GM12878 (cell line): Measurements from ENCODE around the gene SEPHS2. TPM values are rescaled to one million over a fixed set of nuclear protein-coding genes. Genes with fewer than 3 reads are reported as not detected.

ENCODE experiments used
- CHD2 ChIP-seq: IDR thresholded peaks from 2 replicates; pipeline ENCODE4 v1.6.1; 2011; ENCODE audit warnings: low read depth, low read length, improper control_type of control experiment, borderline replicate concordance
- KAT2A ChIP-seq: conservative IDR thresholded peaks from 2 replicates; pipeline ENCODE4 v1.6.1; 2011; ENCODE audit warnings: low read depth, low read length; ENCODE audit not compliant: control insufficient read depth
- MEF2A ChIP-seq: IDR thresholded peaks from 2 replicates; pipeline ENCODE4 v1.6.1; 2011; ENCODE audit warnings: low read depth, mild to moderate bottlenecking, low read length, moderate library complexity; ENCODE audit not compliant: insufficient read depth
- MXI1 ChIP-seq: fragments of 150-350 bp; IDR thresholded peaks from 2 replicates; pipeline ENCODE4 v1.6.1; 2011; ENCODE audit warnings: low read depth, mild to moderate bottlenecking, inconsistent platforms, low read length, improper control_type of control experiment
- TAF1 ChIP-seq: IDR thresholded peaks from 2 replicates; pipeline ENCODE4 v1.6.1; 2011; ENCODE audit warnings: mild to moderate bottlenecking, low read depth, low read length, borderline replicate concordance
- YBX1 ChIP-seq: fragments of 450-650 bp; IDR thresholded peaks from 2 replicates; pipeline ENCODE4 v1.6.1; 2016; ENCODE audit warnings: antibody characterized with exemption
- ZNF384 ChIP-seq: IDR thresholded peaks from 2 replicates; pipeline ENCODE4 v1.6.1; 2012; ENCODE audit warnings: low read depth, mild to moderate bottlenecking, low read length, improper control_type of control experiment, borderline replicate concordance
- ZSCAN29 ChIP-seq: fragments of 450-650 bp; IDR thresholded peaks from 2 replicates; pipeline ENCODE4 v1.6.1; 2017; ENCODE audit warnings: mild to moderate bottlenecking, moderate library complexity
- polyA plus RNA-seq, 11 experiments: library from polyadenylated mRNA; depleted of rRNA in 4 of 11; unstranded in 6 of 11; stranded (reverse) in 5 of 11; fragments of >200 nt; fragmentation: Nextera tagmentation in 4 of 11; fragmentation: Illumina TruSeq in 1 of 11; extraction: Ambion mirVana in 4 of 11; extraction: Trizol in 1 of 11; gene quantifications; 1 replicate in 1 of 11; 2 replicates in 10 of 11; pipeline versions ENCODE4 v1.2.1 to v1.2.3, GENCODE V29; 2011 to 2016; ENCODE audit warnings: inconsistent platforms in 2 of 11, missing spikeins in 2 of 11, low read depth in 1 of 11
- total RNA-seq, 4 experiments: library from RNA; depleted of rRNA in 3 of 4; stranded (reverse); fragments of >200 nt in 3 of 4; fragmentation: Illumina TruSeq in 1 of 4; extraction: Trizol in 1 of 4; gene quantifications; 2 replicates each; pipeline versions ENCODE4 v1.2.1 to v1.2.3, GENCODE V29; 2013 to 2021
- TF ChIP-seq, protein P1 (sequence below): fragments of 450-650 bp; IDR thresholded peaks from 2 replicates; pipeline ENCODE4 v1.6.1; 2017; ENCODE audit warnings: mild to moderate bottlenecking, moderate library complexity
- TF ChIP-seq, protein P2 (sequence below): fragments of 150-350 bp; IDR thresholded peaks from 2 replicates; pipeline ENCODE4 v1.6.1; 2014; ENCODE audit warnings: mild to moderate bottlenecking, low read depth, low read length
- TF ChIP-seq, protein P3 (sequence below): IDR thresholded peaks from 2 replicates; pipeline ENCODE4 v1.6.1; 2012; ENCODE audit warnings: low read depth, low read length, improper control_type of control experiment
- TF ChIP-seq, protein P4 (sequence below): fragments of 450-650 bp; IDR thresholded peaks from 2 replicates; pipeline ENCODE4 v1.6.1; 2017; ENCODE audit warnings: mild to moderate bottlenecking, moderate library complexity
- TF ChIP-seq, protein P5 (sequence below): fragments of 450-650 bp; formaldehyde crosslinking; IDR thresholded peaks from 2 replicates; pipeline ENCODE4 v1.4.0; 2022; ENCODE audit warnings: mild to moderate bottlenecking, moderate library complexity

SEPHS2 gene
- total and polyA plus RNA-seq, 10 of the 15 experiments (the other 5 are each of a cell fraction or from before 2014, with no cell fraction given): 21.6 to 99.8 (median 72.9) TPM

DNA sequence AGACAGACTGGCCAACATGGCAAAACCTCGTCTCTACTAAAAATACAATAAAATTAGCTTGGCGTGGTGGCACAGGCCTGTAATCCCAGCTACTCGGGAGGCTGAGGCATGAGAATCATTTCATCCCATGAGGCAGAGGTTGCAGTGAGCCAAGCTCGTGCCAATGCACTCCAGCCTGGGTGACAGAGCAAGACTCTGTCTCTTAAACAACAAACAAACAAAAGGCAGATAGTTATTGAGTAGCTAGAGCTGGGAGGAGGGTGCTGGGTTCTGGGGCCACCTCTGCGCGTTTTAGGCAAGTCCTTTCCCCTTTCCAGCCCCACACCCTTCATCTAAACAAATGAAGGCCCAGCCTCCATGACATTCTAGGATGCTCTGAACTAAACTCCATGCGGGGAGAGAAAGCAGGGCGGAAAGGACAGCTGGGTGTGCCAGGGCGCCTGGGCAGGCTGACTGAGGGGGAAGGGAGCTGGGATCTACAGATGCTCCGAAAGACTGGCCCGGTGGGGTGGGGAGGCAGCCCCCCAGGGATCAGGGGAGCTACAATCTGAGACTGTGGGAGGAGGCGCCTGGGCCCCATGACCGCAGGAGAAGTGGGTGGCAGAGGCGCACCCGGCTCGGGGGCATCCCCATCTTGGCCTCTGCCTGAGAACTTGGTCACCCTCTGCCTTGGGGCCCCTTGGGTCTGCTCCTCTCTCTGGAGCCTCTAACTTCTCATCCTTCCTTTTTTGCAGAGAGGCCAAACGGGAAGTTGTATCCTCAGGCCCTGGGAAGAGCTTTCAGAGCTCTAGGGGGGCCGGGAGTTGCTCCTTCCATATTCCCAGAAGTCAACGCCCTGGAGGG, 27.8 kb upstream of the SEPHS2 start (continued):
- TF ChIP-seq, protein P1, sequence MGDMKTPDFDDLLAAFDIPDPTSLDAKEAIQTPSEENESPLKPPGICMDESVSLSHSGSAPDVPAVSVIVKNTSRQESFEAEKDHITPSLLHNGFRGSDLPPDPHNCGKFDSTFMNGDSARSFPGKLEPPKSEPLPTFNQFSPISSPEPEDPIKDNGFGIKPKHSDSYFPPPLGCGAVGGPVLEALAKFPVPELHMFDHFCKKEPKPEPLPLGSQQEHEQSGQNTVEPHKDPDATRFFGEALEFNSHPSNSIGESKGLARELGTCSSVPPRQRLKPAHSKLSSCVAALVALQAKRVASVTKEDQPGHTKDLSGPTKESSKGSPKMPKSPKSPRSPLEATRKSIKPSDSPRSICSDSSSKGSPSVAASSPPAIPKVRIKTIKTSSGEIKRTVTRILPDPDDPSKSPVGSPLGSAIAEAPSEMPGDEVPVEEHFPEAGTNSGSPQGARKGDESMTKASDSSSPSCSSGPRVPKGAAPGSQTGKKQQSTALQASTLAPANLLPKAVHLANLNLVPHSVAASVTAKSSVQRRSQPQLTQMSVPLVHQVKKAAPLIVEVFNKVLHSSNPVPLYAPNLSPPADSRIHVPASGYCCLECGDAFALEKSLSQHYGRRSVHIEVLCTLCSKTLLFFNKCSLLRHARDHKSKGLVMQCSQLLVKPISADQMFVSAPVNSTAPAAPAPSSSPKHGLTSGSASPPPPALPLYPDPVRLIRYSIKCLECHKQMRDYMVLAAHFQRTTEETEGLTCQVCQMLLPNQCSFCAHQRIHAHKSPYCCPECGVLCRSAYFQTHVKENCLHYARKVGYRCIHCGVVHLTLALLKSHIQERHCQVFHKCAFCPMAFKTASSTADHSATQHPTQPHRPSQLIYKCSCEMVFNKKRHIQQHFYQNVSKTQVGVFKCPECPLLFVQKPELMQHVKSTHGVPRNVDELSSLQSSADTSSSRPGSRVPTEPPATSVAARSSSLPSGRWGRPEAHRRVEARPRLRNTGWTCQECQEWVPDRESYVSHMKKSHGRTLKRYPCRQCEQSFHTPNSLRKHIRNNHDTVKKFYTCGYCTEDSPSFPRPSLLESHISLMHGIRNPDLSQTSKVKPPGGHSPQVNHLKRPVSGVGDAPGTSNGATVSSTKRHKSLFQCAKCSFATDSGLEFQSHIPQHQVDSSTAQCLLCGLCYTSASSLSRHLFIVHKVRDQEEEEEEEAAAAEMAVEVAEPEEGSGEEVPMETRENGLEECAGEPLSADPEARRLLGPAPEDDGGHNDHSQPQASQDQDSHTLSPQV: no peak; the same call in 1 of the 2 replicates
- TF ChIP-seq, protein P2, sequence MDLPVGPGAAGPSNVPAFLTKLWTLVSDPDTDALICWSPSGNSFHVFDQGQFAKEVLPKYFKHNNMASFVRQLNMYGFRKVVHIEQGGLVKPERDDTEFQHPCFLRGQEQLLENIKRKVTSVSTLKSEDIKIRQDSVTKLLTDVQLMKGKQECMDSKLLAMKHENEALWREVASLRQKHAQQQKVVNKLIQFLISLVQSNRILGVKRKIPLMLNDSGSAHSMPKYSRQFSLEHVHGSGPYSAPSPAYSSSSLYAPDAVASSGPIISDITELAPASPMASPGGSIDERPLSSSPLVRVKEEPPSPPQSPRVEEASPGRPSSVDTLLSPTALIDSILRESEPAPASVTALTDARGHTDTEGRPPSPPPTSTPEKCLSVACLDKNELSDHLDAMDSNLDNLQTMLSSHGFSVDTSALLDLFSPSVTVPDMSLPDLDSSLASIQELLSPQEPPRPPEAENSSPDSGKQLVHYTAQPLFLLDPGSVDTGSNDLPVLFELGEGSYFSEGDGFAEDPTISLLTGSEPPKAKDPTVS: no peak
- TF ChIP-seq MXI1 (peak; percentile 38; the same call in 1 of the 2 replicates), TAF1 (no peak), ZSCAN29 (no peak), KAT2A (no peak), ZNF384 (no peak), CHD2 (peak; percentile 58; the same call in 1 of the 2 replicates), YBX1 (peak; percentile 38; the same call in 1 of the 2 replicates), MEF2A (peak; percentile 70; the same call in 1 of the 2 replicates)
- TF ChIP-seq, protein P3, sequence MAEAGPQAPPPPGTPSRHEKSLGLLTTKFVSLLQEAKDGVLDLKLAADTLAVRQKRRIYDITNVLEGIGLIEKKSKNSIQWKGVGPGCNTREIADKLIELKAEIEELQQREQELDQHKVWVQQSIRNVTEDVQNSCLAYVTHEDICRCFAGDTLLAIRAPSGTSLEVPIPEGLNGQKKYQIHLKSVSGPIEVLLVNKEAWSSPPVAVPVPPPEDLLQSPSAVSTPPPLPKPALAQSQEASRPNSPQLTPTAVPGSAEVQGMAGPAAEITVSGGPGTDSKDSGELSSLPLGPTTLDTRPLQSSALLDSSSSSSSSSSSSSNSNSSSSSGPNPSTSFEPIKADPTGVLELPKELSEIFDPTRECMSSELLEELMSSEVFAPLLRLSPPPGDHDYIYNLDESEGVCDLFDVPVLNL: 0 out of 2 replicates have a peak, but pooled peaks have one; percentile 10
- TF ChIP-seq, protein P4, sequence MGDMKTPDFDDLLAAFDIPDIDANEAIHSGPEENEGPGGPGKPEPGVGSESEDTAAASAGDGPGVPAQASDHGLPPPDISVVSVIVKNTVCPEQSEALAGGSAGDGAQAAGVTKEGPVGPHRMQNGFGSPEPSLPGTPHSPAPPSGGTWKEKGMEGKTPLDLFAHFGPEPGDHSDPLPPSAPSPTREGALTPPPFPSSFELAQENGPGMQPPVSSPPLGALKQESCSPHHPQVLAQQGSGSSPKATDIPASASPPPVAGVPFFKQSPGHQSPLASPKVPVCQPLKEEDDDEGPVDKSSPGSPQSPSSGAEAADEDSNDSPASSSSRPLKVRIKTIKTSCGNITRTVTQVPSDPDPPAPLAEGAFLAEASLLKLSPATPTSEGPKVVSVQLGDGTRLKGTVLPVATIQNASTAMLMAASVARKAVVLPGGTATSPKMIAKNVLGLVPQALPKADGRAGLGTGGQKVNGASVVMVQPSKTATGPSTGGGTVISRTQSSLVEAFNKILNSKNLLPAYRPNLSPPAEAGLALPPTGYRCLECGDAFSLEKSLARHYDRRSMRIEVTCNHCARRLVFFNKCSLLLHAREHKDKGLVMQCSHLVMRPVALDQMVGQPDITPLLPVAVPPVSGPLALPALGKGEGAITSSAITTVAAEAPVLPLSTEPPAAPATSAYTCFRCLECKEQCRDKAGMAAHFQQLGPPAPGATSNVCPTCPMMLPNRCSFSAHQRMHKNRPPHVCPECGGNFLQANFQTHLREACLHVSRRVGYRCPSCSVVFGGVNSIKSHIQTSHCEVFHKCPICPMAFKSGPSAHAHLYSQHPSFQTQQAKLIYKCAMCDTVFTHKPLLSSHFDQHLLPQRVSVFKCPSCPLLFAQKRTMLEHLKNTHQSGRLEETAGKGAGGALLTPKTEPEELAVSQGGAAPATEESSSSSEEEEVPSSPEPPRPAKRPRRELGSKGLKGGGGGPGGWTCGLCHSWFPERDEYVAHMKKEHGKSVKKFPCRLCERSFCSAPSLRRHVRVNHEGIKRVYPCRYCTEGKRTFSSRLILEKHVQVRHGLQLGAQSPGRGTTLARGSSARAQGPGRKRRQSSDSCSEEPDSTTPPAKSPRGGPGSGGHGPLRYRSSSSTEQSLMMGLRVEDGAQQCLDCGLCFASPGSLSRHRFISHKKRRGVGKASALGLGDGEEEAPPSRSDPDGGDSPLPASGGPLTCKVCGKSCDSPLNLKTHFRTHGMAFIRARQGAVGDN: peak; percentile 79; the same call in 1 of the 2 replicates
- TF ChIP-seq, protein P5, sequence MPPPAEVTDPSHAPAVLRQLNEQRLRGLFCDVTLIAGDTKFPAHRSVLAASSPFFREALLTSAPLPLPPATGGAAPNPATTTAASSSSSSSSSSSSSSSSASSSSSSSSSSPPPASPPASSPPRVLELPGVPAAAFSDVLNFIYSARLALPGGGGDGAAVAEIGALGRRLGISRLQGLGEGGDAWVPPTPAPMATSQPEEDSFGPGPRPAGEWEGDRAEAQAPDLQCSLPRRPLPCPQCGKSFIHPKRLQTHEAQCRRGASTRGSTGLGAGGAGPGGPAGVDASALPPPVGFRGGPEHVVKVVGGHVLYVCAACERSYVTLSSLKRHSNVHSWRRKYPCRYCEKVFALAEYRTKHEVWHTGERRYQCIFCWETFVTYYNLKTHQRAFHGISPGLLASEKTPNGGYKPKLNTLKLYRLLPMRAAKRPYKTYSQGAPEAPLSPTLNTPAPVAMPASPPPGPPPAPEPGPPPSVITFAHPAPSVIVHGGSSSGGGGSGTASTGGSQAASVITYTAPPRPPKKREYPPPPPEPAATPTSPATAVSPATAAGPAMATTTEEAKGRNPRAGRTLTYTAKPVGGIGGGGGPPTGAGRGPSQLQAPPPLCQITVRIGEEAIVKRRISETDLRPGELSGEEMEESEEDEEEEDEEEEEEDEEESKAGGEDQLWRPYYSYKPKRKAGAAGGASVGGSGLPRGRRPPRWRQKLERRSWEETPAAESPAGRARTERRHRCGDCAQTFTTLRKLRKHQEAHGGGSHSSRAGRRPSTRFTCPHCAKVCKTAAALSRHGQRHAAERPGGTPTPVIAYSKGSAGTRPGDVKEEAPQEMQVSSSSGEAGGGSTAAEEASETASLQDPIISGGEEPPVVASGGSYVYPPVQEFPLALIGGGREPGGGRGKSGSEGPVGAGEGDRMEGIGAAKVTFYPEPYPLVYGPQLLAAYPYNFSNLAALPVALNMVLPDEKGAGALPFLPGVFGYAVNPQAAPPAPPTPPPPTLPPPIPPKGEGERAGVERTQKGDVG (CRISPR knock-in tag): no peak
